GM12878 (cell line): ENCODE results near the gene CATSPERD. TPM values are rescaled to one million over a fixed set of nuclear protein-coding genes. Genes with fewer than 3 reads are reported as not detected.
A peak's percentile ranks its signal among the peaks of the same experiment; 100 is the strongest.

ENCODE experiments used
- ATAC-seq: fragments of 200-7000 bp; cut with Tn5 transposase; 3 replicates; pipeline ENCODE4 v1.9.1; 2020; ENCODE audit warnings: mild to moderate bottlenecking, moderate library complexity
- BruUV-seq: library from RNA; stranded (reverse); fragments of 400-500 nt; replicated peaks from 2 replicates; lab custom pipeline; 2021; lab: Mats Ljungman, UMichigan
- CTCF ChIA-PET: fragments of 300-600 bp; sonication (Branson Sonifier 250); formaldehyde crosslinking; extraction: SDS; loops from one replicate; lab custom pipeline; 2021; ENCODE audit warnings: inconsistent platforms; lab: Yijun Ruan, JAX
- POLR2A ChIA-PET: fragments of 350-600 bp; formaldehyde crosslinking; extraction: SDS; loops from one replicate; lab custom pipeline; 2021; ENCODE audit warnings: inconsistent platforms; lab: Charles Lee
- RAD21 ChIA-PET: fragments of 300-600 bp; sonication (Branson Sonifier 250); formaldehyde crosslinking; loops from one replicate; lab custom pipeline; 2023; ENCODE audit warnings: antibody characterized with exemption; ENCODE audit not compliant: unreplicated experiment; lab: Charles Lee
- SMC1A ChIA-PET: fragments of 300-600 bp; sonication (Branson Sonifier 250); formaldehyde crosslinking; loops from one replicate; lab custom pipeline; 2023; ENCODE audit not compliant: unreplicated experiment, uncharacterized antibody; lab: Charles Lee
- DNase-seq: peaks from one replicate; pipeline ENCODE4 v3.0.0-alpha.2; 2011; ENCODE audit warnings: low read depth, low spot score
- FAIRE-seq: peaks from 3 replicates; lab custom pipeline; 2011; peaks lifted over from hg19 to GRCh38; lab: Jason Lieb, UNC
- H2AFZ ChIP-seq: 2 replicates; pipeline ENCODE4 v1.6.0; 2011; ENCODE audit warnings: low read depth, low read length, control low read depth; ENCODE audit not compliant: control insufficient read depth
- H3K27ac ChIP-seq: 2 replicates; pipeline ENCODE4 v1.5.1; 2011; ENCODE audit warnings: control low read depth; ENCODE audit not compliant: control insufficient read depth, insufficient read depth
- H3K27me3 ChIP-seq, 2 experiments: replicated peaks in 1 of 2; 2 replicates each; pipeline versions ENCODE4 v1.6.0 to v1.6.1; 2011; ENCODE audit warnings: low read length in 1 of 2; ENCODE audit not compliant: control insufficient read depth in 2 of 2, insufficient read depth in 2 of 2
- H3K36me3 ChIP-seq, 2 experiments: 2 replicates each; pipeline ENCODE4 v1.5.1; 2011; ENCODE audit warnings: low read length in 1 of 2; ENCODE audit not compliant: control insufficient read depth in 2 of 2, insufficient read depth in 2 of 2
- H3K4me1 ChIP-seq: 2 replicates; pipeline ENCODE4 v1.6.1; 2011; ENCODE audit warnings: mild to moderate bottlenecking, low read length, moderate library complexity, mixed read lengths; ENCODE audit not compliant: control insufficient read depth, insufficient read depth
- H3K4me2 ChIP-seq: 2 replicates; pipeline ENCODE4 v1.6.0; 2011; ENCODE audit warnings: control low read depth; ENCODE audit not compliant: control insufficient read depth, insufficient read depth
- H3K4me3 ChIP-seq: fragments of 200-600 bp; sonication (generic); 2 replicates; pipeline ENCODE4 v1.5.1; 2016
- H3K79me2 ChIP-seq: 2 replicates; pipeline ENCODE4 v1.6.0; 2011; ENCODE audit warnings: low read length; ENCODE audit not compliant: control insufficient read depth, insufficient read depth
- H3K9ac ChIP-seq: 2 replicates; pipeline ENCODE4 v1.8.0; 2011; ENCODE audit warnings: low read length, control low read depth, mixed read lengths; ENCODE audit not compliant: control insufficient read depth, insufficient read depth
- H3K9me3 ChIP-seq: replicated peaks from 3 replicates; pipeline ENCODE4 v1.5.1; 2011; ENCODE audit warnings: mild to moderate bottlenecking, low read length; ENCODE audit not compliant: control insufficient read depth, insufficient read depth
- H4K20me1 ChIP-seq: 2 replicates; pipeline ENCODE4 v1.6.0; 2011; ENCODE audit not compliant: control insufficient read depth, insufficient read depth
- BHLHE40 ChIP-seq, 2 experiments: fragments of 450-650 bp in 1 of 2; IDR thresholded peaks; 2 replicates each; pipeline ENCODE4 v1.6.1; 2011 to 2017; ENCODE audit warnings: low read depth in 2 of 2, borderline replicate concordance in 1 of 2, improper control_type of control experiment in 1 of 2, low read length in 1 of 2, mild to moderate bottlenecking in 1 of 2
- HDGF ChIP-seq: fragments of 450-650 bp; IDR thresholded peaks from 2 replicates; pipeline ENCODE4 v1.6.1; 2016; ENCODE audit warnings: antibody characterized with exemption
- IRF5 ChIP-seq: fragments of 450-650 bp; IDR thresholded peaks from 2 replicates; pipeline ENCODE4 v1.6.1; 2017; ENCODE audit warnings: borderline replicate concordance
- KLF5 ChIP-seq: fragments of 450-650 bp; IDR thresholded peaks from 2 replicates; pipeline ENCODE4 v1.6.1; 2014; ENCODE audit warnings: mild to moderate bottlenecking; ENCODE audit not compliant: partially characterized antibody
- LARP7 ChIP-seq: fragments of 450-650 bp; IDR thresholded peaks from 2 replicates; pipeline ENCODE4 v1.6.1; 2017; ENCODE audit warnings: mild to moderate bottlenecking
- MEF2B ChIP-seq: fragments of 450-650 bp; IDR thresholded peaks from 2 replicates; pipeline ENCODE4 v1.6.1; 2018; ENCODE audit warnings: mild to moderate bottlenecking, moderate library complexity; ENCODE audit not compliant: partially characterized antibody, poor library complexity, severe bottlenecking
- MYB ChIP-seq: fragments of 150-350 bp; IDR thresholded peaks from 2 replicates; pipeline ENCODE4 v1.6.1; 2014; ENCODE audit warnings: mild to moderate bottlenecking, low read depth, low read length, borderline replicate concordance
- RUNX3 ChIP-seq: IDR thresholded peaks from 2 replicates; pipeline ENCODE4 v1.6.1; 2012; ENCODE audit warnings: low read length, inconsistent platforms
- SMAD1 ChIP-seq: fragments of 450-650 bp; IDR thresholded peaks from 2 replicates; pipeline ENCODE4 v1.6.1; 2018; ENCODE audit warnings: mild to moderate bottlenecking, low read depth; ENCODE audit not compliant: partially characterized antibody
- TARDBP ChIP-seq: IDR thresholded peaks from 2 replicates; pipeline ENCODE4 v1.6.1; 2016; ENCODE audit warnings: borderline replicate concordance
- TBL1XR1 ChIP-seq: IDR thresholded peaks from 2 replicates; pipeline ENCODE4 v1.6.1; 2012; ENCODE audit warnings: low read depth, low read length, improper control_type of control experiment
- TCF12 ChIP-seq: IDR thresholded peaks from 2 replicates; pipeline ENCODE4 v1.6.1; 2011; ENCODE audit warnings: low read depth, mild to moderate bottlenecking, low read length
- TCF3 ChIP-seq: IDR thresholded peaks from 2 replicates; pipeline ENCODE4 v1.6.1; 2012; ENCODE audit warnings: low read depth, mild to moderate bottlenecking, low read length, borderline replicate concordance; ENCODE audit not compliant: insufficient read depth
- WGBS: methylation state at CpG from one replicate; pipeline ENCODE4 v1.1.6; 2016; ENCODE audit warnings: low lambda C conversion rate; ENCODE audit not compliant: insufficient replicate concordance, insufficient coverage; ENCODE audit errors: missing lambda C conversion rate; 5-methylcytosine and 5-hydroxymethylcytosine counted together
- in situ Hi-C: fragments of 300-500 bp; cut with MboI; formaldehyde crosslinking; loops from 9 replicates; pipeline ENCODE4 v1.14.3; 2018; ENCODE audit warnings: mixed read lengths
- intact Hi-C: fragments of 100-400 bp; cut with micrococcal nuclease; formaldehyde crosslinking; loops from one replicate; pipeline ENCODE4 v1.14.2; 2022; ENCODE audit not compliant: unreplicated experiment
- polyA plus RNA-seq, 11 experiments: library from polyadenylated mRNA; depleted of rRNA in 4 of 11; unstranded in 6 of 11; stranded (reverse) in 5 of 11; fragments of >200 nt; fragmentation: Nextera tagmentation in 4 of 11; fragmentation: Illumina TruSeq in 1 of 11; extraction: Ambion mirVana in 4 of 11; extraction: Trizol in 1 of 11; gene quantifications; 1 replicate in 1 of 11; 2 replicates in 10 of 11; pipeline versions ENCODE4 v1.2.1 to v1.2.3, GENCODE V29; 2011 to 2016; ENCODE audit warnings: inconsistent platforms in 2 of 11, missing spikeins in 2 of 11, low read depth in 1 of 11
- total RNA-seq, 4 experiments: library from RNA; depleted of rRNA in 3 of 4; stranded (reverse); fragments of >200 nt in 3 of 4; fragmentation: Illumina TruSeq in 1 of 4; extraction: Trizol in 1 of 4; gene quantifications; 2 replicates each; pipeline versions ENCODE4 v1.2.1 to v1.2.3, GENCODE V29; 2013 to 2021
- TF ChIP-seq, protein P1 (sequence below): fragments of 450-650 bp; IDR thresholded peaks from 2 replicates; pipeline ENCODE4 v1.6.1; 2016; ENCODE audit warnings: mild to moderate bottlenecking
- TF ChIP-seq, protein P2 (sequence below): fragments of 450-650 bp; IDR thresholded peaks from 2 replicates; pipeline ENCODE4 v1.6.1; 2017; ENCODE audit warnings: mild to moderate bottlenecking, moderate library complexity

CATSPERD gene
- total and polyA plus RNA-seq, 10 of the 15 experiments (the other 5 are each of a cell fraction or from before 2014, with no cell fraction given) = 0.02 to 0.38 (median 0.11) TPM; not detected in 5

DNA sequence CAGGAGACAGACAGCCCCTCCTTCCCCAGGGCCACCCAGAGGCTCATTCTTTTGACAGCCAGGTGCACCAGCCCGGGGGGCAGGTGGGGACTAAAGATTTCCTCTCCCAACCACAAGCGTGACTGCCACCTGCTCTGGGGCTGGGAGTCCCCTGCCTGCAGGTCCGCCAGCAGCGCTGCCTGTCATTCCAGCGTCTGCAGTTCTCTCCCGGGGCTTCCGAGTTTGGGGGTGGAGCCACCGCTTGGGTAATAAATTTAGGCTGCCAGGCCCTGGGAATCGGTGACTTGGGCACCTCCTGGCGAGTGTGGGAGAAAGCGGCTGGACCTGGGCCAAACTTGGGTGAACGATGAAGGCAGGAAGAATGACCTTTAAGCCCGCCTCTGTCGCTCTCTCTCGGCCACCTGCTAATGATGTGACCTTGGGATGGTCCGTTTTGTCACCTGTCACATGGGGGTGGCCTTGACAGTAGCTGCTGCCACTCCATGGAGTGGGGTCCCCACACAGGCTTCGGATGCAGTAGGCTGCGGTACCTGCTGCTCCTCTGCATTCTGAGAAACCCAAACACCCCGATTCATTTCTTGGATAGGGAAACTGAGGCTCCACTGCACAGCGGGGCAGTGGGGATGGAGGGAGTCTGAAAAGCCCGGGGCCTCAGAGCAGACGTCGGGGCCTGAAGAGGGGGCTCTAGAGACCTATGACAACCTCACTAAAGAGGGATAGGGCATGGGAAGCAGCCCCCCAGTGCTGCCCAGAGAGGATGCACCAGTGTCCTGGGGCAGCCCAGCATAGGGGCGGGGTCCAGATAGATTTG, 106.3 kb downstream of the CATSPERD start:
- ChIA-PET SMC1A (no interaction called here), CTCF (no interaction called here), POLR2A (interaction anchor here (0.5 kb wide), 1 partner anchor 13 kb away, joined by 3 read pairs; no protein-coding TSS in a partner anchor), RAD21 (no interaction called here)
- peak overlapping the region; percentile 64 for H3K4me2 ChIP-seq
- DNase-seq (no peak), ATAC-seq (peak; percentile 5; the same call in 1 of the 3 replicates), FAIRE-seq (no peak)
- intact Hi-C loops = no loop called here
- no peaks in the 10 kb centered on the region for H3K36me3 ChIP-seq
- peaks cover 0 to 4% of the 10 kb centered on the region in 2 experiments; a peak in 2 of 4 replicates for H3K27me3 ChIP-seq
- no peaks in the 10 kb centered on the region for H3K9me3 ChIP-seq
- no peak overlapping the region for H3K27ac ChIP-seq
- WGBS = 21% methylated on average over 24 of the region's 24 CpGs
- peak overlapping the region; percentile 3; the same call in 1 of the 2 replicates for H2AFZ ChIP-seq
- H4K20me1 ChIP-seq = no peaks in the 10 kb centered on the region
- H3K4me1 ChIP-seq = peaks cover 24% of the 10 kb centered on the region
- no TSS peak for BruUV-seq
- H3K9ac ChIP-seq = no peak overlapping the region
- H3K4me3 ChIP-seq = no peak overlapping the region
- peak; percentile 77 for TF ChIP-seq TCF3
- no peak for TF ChIP-seq IRF5
- TF ChIP-seq SMAD1 = no peak
- TF ChIP-seq, protein P1, sequence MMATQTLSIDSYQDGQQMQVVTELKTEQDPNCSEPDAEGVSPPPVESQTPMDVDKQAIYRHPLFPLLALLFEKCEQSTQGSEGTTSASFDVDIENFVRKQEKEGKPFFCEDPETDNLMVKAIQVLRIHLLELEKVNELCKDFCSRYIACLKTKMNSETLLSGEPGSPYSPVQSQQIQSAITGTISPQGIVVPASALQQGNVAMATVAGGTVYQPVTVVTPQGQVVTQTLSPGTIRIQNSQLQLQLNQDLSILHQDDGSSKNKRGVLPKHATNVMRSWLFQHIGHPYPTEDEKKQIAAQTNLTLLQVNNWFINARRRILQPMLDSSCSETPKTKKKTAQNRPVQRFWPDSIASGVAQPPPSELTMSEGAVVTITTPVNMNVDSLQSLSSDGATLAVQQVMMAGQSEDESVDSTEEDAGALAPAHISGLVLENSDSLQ = peak; percentile 51; the same call in 1 of the 2 replicates
- TF ChIP-seq KLF5 = no peak
- peak; percentile 57 to 85; a peak in 3 of 4 replicates for TF ChIP-seq BHLHE40 (IDR thresholded peaks at IDR 0.05; ENCODE audit: borderline replicate concordance in 1 of 2, low read depth in 2 of 2, low read length in 1 of 2)
- TF ChIP-seq HDGF = no peak
- TF ChIP-seq TBL1XR1 = no peak
- no peak for TF ChIP-seq LARP7
- TF ChIP-seq MYB = no peak
- peak; percentile 85 for TF ChIP-seq TCF12
- no peak for TF ChIP-seq TARDBP
- peak; percentile 42; the same call in 1 of the 2 replicates for TF ChIP-seq RUNX3
- TF ChIP-seq MEF2B = peak; percentile 41
- TF ChIP-seq, protein P2, sequence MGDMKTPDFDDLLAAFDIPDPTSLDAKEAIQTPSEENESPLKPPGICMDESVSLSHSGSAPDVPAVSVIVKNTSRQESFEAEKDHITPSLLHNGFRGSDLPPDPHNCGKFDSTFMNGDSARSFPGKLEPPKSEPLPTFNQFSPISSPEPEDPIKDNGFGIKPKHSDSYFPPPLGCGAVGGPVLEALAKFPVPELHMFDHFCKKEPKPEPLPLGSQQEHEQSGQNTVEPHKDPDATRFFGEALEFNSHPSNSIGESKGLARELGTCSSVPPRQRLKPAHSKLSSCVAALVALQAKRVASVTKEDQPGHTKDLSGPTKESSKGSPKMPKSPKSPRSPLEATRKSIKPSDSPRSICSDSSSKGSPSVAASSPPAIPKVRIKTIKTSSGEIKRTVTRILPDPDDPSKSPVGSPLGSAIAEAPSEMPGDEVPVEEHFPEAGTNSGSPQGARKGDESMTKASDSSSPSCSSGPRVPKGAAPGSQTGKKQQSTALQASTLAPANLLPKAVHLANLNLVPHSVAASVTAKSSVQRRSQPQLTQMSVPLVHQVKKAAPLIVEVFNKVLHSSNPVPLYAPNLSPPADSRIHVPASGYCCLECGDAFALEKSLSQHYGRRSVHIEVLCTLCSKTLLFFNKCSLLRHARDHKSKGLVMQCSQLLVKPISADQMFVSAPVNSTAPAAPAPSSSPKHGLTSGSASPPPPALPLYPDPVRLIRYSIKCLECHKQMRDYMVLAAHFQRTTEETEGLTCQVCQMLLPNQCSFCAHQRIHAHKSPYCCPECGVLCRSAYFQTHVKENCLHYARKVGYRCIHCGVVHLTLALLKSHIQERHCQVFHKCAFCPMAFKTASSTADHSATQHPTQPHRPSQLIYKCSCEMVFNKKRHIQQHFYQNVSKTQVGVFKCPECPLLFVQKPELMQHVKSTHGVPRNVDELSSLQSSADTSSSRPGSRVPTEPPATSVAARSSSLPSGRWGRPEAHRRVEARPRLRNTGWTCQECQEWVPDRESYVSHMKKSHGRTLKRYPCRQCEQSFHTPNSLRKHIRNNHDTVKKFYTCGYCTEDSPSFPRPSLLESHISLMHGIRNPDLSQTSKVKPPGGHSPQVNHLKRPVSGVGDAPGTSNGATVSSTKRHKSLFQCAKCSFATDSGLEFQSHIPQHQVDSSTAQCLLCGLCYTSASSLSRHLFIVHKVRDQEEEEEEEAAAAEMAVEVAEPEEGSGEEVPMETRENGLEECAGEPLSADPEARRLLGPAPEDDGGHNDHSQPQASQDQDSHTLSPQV = no peak
- in situ Hi-C loops = no loop called here
- H3K79me2 ChIP-seq = no peaks in the 10 kb centered on the region
